Endothelial cell of umbilical vein (primary cell): ENCODE measurements around the gene TMEM59. TPM values are rescaled to one million over a fixed set of nuclear protein-coding genes. Genes with fewer than 3 reads are reported as not detected.

Experiments
- BruUV-seq: library from RNA; stranded (reverse); fragments of 400-500 nt; replicated peaks from 2 replicates; lab custom pipeline; 2021; lab: Mats Ljungman, UMichigan
- CTCF ChIA-PET: fragments of 300-600, 350-600 bp; sonication (Branson Sonifier 250); formaldehyde crosslinking; loops from one replicate; lab custom pipeline; 2021; ENCODE audit warnings: antibody characterized with exemption, inconsistent platforms; lab: Charles Lee
- POLR2A ChIA-PET: fragments of 300-600, 350-600 bp; sonication (Branson Sonifier 250); formaldehyde crosslinking; loops from one replicate; lab custom pipeline; 2021; ENCODE audit warnings: antibody characterized with exemption, inconsistent platforms; lab: Charles Lee
- DNase-seq: peaks from one replicate; pipeline ENCODE4 v3.0.0-alpha.2; 2011; ENCODE audit warnings: low read depth, low spot score
- FAIRE-seq: peaks from 2 replicates; lab custom pipeline; 2011; peaks lifted over from hg19 to GRCh38; lab: Jason Lieb, UNC
- H2AFZ ChIP-seq: 2 replicates; pipeline ENCODE4 v1.6.0; 2012; ENCODE audit warnings: low read depth, low read length, control low read depth, inconsistent platforms
- H3K27ac ChIP-seq: 2 replicates; pipeline ENCODE4 v1.5.1; 2011; ENCODE audit warnings: low read depth, mild to moderate bottlenecking, control low read depth, low read length, moderate library complexity; ENCODE audit not compliant: insufficient read depth
- H3K27me3 ChIP-seq, 2 experiments: 2 replicates each; pipeline versions ENCODE4 v1.6.0 to v1.6.1; 2011; ENCODE audit warnings: low read length in 2 of 2, mixed read lengths in 1 of 2; ENCODE audit not compliant: control insufficient read depth in 2 of 2, insufficient read depth in 2 of 2
- H3K36me3 ChIP-seq, 2 experiments: 2 replicates in 1 of 2; 3 replicates in 1 of 2; pipeline ENCODE4 v1.5.1; 2011; ENCODE audit warnings: low read length in 2 of 2, mild to moderate bottlenecking in 1 of 2, moderate library complexity in 1 of 2; ENCODE audit not compliant: control insufficient read depth in 2 of 2, insufficient read depth in 2 of 2; ENCODE audit errors: extremely low read depth in 1 of 2
- H3K4me1 ChIP-seq: 3 replicates; pipeline ENCODE4 v1.5.1; 2011; ENCODE audit warnings: mild to moderate bottlenecking, low read length; ENCODE audit not compliant: control insufficient read depth, insufficient read depth; ENCODE audit errors: extremely low read depth
- H3K4me2 ChIP-seq: 2 replicates; pipeline ENCODE4 v1.6.1; 2011; ENCODE audit warnings: low read length, control low read depth, mixed read lengths; ENCODE audit not compliant: insufficient read depth
- H3K4me3 ChIP-seq, 3 experiments: fragments of 200-600 bp in 1 of 3; sonication (generic), shearing (Covaris generic) in 1 of 3; replicated peaks in 1 of 3; 2 replicates each; pipeline ENCODE4 v1.5.1; 2011 to 2016; ENCODE audit warnings: control low read depth in 3 of 3, low read length in 3 of 3, mild to moderate bottlenecking in 2 of 3, inconsistent platforms in 1 of 3, low read depth in 1 of 3, moderate library complexity in 1 of 3; ENCODE audit not compliant: insufficient read depth in 1 of 3
- H3K79me2 ChIP-seq: 2 replicates; pipeline ENCODE4 v1.6.0; 2012; ENCODE audit warnings: low read length, inconsistent platforms; ENCODE audit not compliant: control insufficient read depth, insufficient read depth
- H3K9ac ChIP-seq: replicated peaks from 2 replicates; pipeline ENCODE3; 2011; ENCODE audit warnings: low read length, control low read depth; ENCODE audit not compliant: insufficient read depth; ENCODE audit errors: extremely low read depth
- H3K9me1 ChIP-seq: replicated peaks from 3 replicates; pipeline ENCODE4 v1.6.0; 2011; ENCODE audit warnings: mild to moderate bottlenecking, low read length; ENCODE audit not compliant: control insufficient read depth, insufficient read depth; ENCODE audit errors: extremely low read depth
- H3K9me3 ChIP-seq: replicated peaks from 2 replicates; pipeline ENCODE4 v1.5.1; 2012; ENCODE audit warnings: low read length, inconsistent platforms; ENCODE audit not compliant: control insufficient read depth, insufficient read depth
- H4K20me1 ChIP-seq: replicated peaks from 2 replicates; pipeline ENCODE3; 2011; ENCODE audit warnings: mild to moderate bottlenecking, low read length; ENCODE audit not compliant: control insufficient read depth, insufficient read depth; ENCODE audit errors: extremely low read depth
- CTCF ChIP-seq, 2 donors: IDR thresholded peaks; 1 replicate in 1 of 2; 2 replicates in 1 of 2; pipeline ENCODE4 v1.5.1; 2011; ENCODE audit warnings: low read length in 2 of 2, mild to moderate bottlenecking in 2 of 2, moderate library complexity in 2 of 2, control low read depth in 1 of 2, inconsistent platforms in 1 of 2, low read depth in 1 of 2; ENCODE audit not compliant: insufficient read depth in 1 of 2; ENCODE audit errors: extremely low read depth in 1 of 2
- EZH2 ChIP-seq: IDR thresholded peaks from 2 replicates; pipeline ENCODE4 v1.6.1; 2012; ENCODE audit warnings: borderline replicate concordance, low read depth, mild to moderate bottlenecking, moderate library complexity, low read length, inconsistent platforms; ENCODE audit not compliant: severe bottlenecking
- FOS ChIP-seq: IDR thresholded peaks from 2 replicates; pipeline ENCODE4 v1.6.1; 2011; ENCODE audit warnings: mild to moderate bottlenecking, low read length, moderate library complexity, borderline replicate concordance; ENCODE audit not compliant: insufficient read depth
- GATA2 ChIP-seq: IDR thresholded peaks from 2 replicates; pipeline ENCODE4 v1.7.0; 2011; ENCODE audit warnings: low read depth, mild to moderate bottlenecking, moderate library complexity, mixed read lengths, low read length; ENCODE audit not compliant: insufficient read length, insufficient read depth
- JUN ChIP-seq: IDR thresholded peaks from 2 replicates; pipeline ENCODE4 v1.6.1; 2011; ENCODE audit warnings: borderline replicate concordance, low read depth; ENCODE audit not compliant: insufficient read length, insufficient read depth
- MAX ChIP-seq: IDR thresholded peaks from 2 replicates; pipeline ENCODE4 v1.6.1; 2011; ENCODE audit not compliant: insufficient read depth, insufficient read length
- MYC ChIP-seq: IDR thresholded peaks from one replicate; pipeline ENCODE4 v1.6.1; 2011; ENCODE audit warnings: mild to moderate bottlenecking, low read depth, low read length
- POLR2A ChIP-seq: IDR thresholded peaks from 2 replicates; pipeline ENCODE4 v1.6.1; 2012; ENCODE audit warnings: low read depth, mild to moderate bottlenecking, control low read depth, low read length
- POLR2AphosphoS5 ChIP-seq: IDR thresholded peaks from 2 replicates; pipeline ENCODE4 v1.6.1; 2012; ENCODE audit warnings: low read depth, mild to moderate bottlenecking, control low read depth, low read length, moderate library complexity; ENCODE audit not compliant: insufficient read depth
- dilution Hi-C: fragments of 300-500 bp; cut with MboI; formaldehyde crosslinking; loops from one replicate; pipeline ENCODE4 v1.15.0; 2019; ENCODE audit warnings: low sequenced_read_pairs; ENCODE audit not compliant: extremely low pct_ligation_motif_present
- intact Hi-C: fragments of 100-400 bp; cut with micrococcal nuclease; formaldehyde crosslinking; loops from one replicate; pipeline ENCODE4 v1.10.0; 2022
- microRNA-seq: library from miRNA; unstranded; fragments of <30 nt; microRNA quantifications from one replicate; pipeline ENCODE4 v1.2.0, GENCODE V29; 2021; ENCODE audit warnings: borderline number of aligned reads, borderline replicate concordance
- polyA plus RNA-seq, 4 experiments: library from polyadenylated mRNA; depleted of rRNA in 3 of 4; stranded (reverse) in 3 of 4; unstranded in 1 of 4; fragments of >200 nt; gene quantifications; 2 replicates each; pipeline versions ENCODE4 v1.2.1 to v1.2.3, GENCODE V29; 2011 to 2012; ENCODE audit warnings: missing spikeins in 1 of 4
- small RNA-seq: library from RNA; depleted of rRNA; stranded (forward); fragments of <200 nt; gene quantifications from one replicate; pipeline ENCODE3, GENCODE V24; 2012; ENCODE audit warnings: low replicate concordance, low read depth; ENCODE audit not compliant: insufficient read depth, insufficient read length
- total RNA-seq: library from RNA; stranded (reverse); gene quantifications from 2 replicates; pipeline ENCODE4 v1.2.3, GENCODE V29; 2021

Gene TMEM59
- total and polyA plus RNA-seq, 2 donors (not counting 3 experiments of a cell fraction or from before 2014, with no cell fraction given) = 196 to 281 TPM

GRCh38 chr1:53979712-53980450, 73.1 kb downstream of the TMEM59 start:
- Histone ChIP-seq H3K9ac (no peak overlapping the region), H3K4me1 (peaks cover 5% of the 10 kb centered on the region), H3K27ac (no peak overlapping the region), H3K9me3 (no peaks in the 10 kb centered on the region), H4K20me1 (no peaks in the 10 kb centered on the region), H2AFZ (no peak overlapping the region), H3K27me3 (no peaks in the 10 kb centered on the region), H3K9me1 (no peaks in the 10 kb centered on the region), H3K4me3 (no peak overlapping the region), H3K79me2 (no peaks in the 10 kb centered on the region), H3K36me3 (no peaks in the 10 kb centered on the region), H3K4me2 (no peak overlapping the region)
- DNase-seq (no peak), FAIRE-seq (no peak)
- dilution Hi-C loops = no loop called here
- BruUV-seq = no TSS peak
- CTCF ChIA-PET = no interaction called here
- intact Hi-C loops = no loop called here
- POLR2A ChIA-PET = no interaction called here
- TF ChIP-seq MYC (no peak), EZH2 (no peak), POLR2A (no peak), POLR2AphosphoS5 (no peak), MAX (no peak), CTCF (IDR thresholded peaks at IDR 0.05; ENCODE audit: extremely low read depth in 1 of 2, insufficient read depth in 1 of 2, low read depth in 1 of 2, low read length in 2 of 2) (no peak), JUN (no peak), FOS (no peak), GATA2 (no peak)

Small RNAs within 50 kb of the gene (microRNA-seq; reads per million reads assigned to microRNA genes)
- 1.9 reads per million for gene MIR4781

Small RNAs within 50 kb of the gene (small RNA-seq; reads per million reads assigned to genes)
- gene AL353898.1 = not detected
- gene AL353898.2 = not detected

Other genes with a start within 250 kb of the TMEM59 start
- gene NDC1, start 214.9 kb downstream of the TMEM59 start, total RNA-seq = 29.2 and 30.2 TPM in 2 replicates
- 21.9 and 23.2 TPM in 2 replicates for gene NDC1, start 214.9 kb downstream of the TMEM59 start, polyA plus RNA-seq
- gene YIPF1, start 163.4 kb downstream of the TMEM59 start, total RNA-seq = 14.8 TPM in 2 replicates
- gene YIPF1, start 163.4 kb downstream of the TMEM59 start, polyA plus RNA-seq = 26.2 and 28.1 TPM in 2 replicates
- gene DIO1, start 159.0 kb downstream of the TMEM59 start, total RNA-seq = not detected in 2 replicates
- gene DIO1, start 159.0 kb downstream of the TMEM59 start, polyA plus RNA-seq = not detected in 2 replicates
- gene IFT25, start 107.5 kb downstream of the TMEM59 start, total RNA-seq = 31.4 and 34.0 TPM in 2 replicates
- gene IFT25, start 107.5 kb downstream of the TMEM59 start, polyA plus RNA-seq = 8.4 and 13.0 TPM in 2 replicates
- gene LRRC42, start 106.9 kb downstream of the TMEM59 start, total RNA-seq = 26.1 and 28.1 TPM in 2 replicates
- 21.8 and 25.3 TPM in 2 replicates for gene LRRC42, start 106.9 kb downstream of the TMEM59 start, polyA plus RNA-seq
- not detected in 2 replicates for gene LDLRAD1, start 35.0 kb downstream of the TMEM59 start, total RNA-seq
- not detected in 2 replicates for gene LDLRAD1, start 35.0 kb downstream of the TMEM59 start, polyA plus RNA-seq
- 5.1 and 6.1 TPM in 2 replicates for gene TCEANC2, start 404 bp upstream of the TMEM59 start, total RNA-seq
- 2.8 and 3.2 TPM in 2 replicates for gene TCEANC2, start 404 bp upstream of the TMEM59 start, polyA plus RNA-seq
- gene CDCP2, start 99.8 kb upstream of the TMEM59 start, total RNA-seq = 0.12 TPM in 1 of 2 replicates, not detected in the other
- 0.10 TPM in 1 of 2 replicates, not detected in the other for gene CDCP2, start 99.8 kb upstream of the TMEM59 start, polyA plus RNA-seq
- 8.6 and 9.6 TPM in 2 replicates for gene CYB5RL, start 146.8 kb upstream of the TMEM59 start, total RNA-seq
- 5.8 and 5.9 TPM in 2 replicates for gene CYB5RL, start 146.8 kb upstream of the TMEM59 start, polyA plus RNA-seq
- gene MRPL37, start 147.0 kb upstream of the TMEM59 start, total RNA-seq = 109 TPM in 2 replicates
- 35.4 and 45.0 TPM in 2 replicates for gene MRPL37, start 147.0 kb upstream of the TMEM59 start, polyA plus RNA-seq